ENCODE measurements around the gene C11orf24. TPM values are rescaled to one million over a fixed set of nuclear protein-coding genes. Genes with fewer than 3 reads are reported as not detected.

Gene C11orf24
- total RNA-seq, 1 donor from 2014 or later: 9.7 TPM

DNA sequence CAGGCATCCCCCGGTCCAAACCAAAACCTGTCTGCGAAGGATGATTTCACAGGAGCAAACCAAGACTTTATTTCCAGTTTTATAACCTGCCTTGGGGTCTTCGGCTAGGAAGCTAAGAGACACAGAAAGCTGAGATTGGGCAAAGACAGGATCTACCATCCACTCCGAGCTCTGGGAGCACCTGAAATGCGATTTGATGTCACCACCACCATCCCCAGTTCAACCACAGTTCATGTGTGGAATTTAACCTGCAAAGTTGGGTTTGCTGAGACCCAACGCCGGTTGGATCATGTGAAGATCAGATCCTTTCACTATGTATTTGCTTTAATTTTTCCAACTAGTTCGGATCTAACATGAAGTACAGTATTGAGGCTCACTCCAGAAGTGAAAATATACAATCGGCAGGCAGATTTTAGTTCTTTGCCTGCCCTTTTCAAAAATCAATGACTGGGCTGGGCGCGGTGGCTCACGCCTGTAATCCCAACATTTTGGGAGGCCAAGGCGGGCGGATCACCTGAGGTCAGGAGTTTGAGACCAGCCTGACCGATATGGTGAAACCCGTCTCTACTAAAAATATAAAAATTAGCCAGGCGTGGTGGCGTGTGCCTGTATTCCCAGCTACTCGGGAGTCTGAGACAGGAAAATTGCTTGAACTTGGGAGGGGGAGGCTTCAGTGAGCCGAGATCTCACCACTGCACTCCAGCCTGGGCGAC lies 1.4 kb upstream of the C11orf24 start:
- Mint-ChIP-seq H3K27ac (no peak overlapping the region), H3K36me3 (no peaks in the 10 kb centered on the region), H3K27me3 (ENCODE audit: insufficient read depth, low read depth) (no peaks in the 10 kb centered on the region), H3K4me1 (peaks cover 27% of the 10 kb centered on the region), H3K9me3 (no peaks in the 10 kb centered on the region), H3K4me3 (peak overlapping the region; percentile 99)
- Histone ChIP-seq H3K27me3 (no peaks in the 10 kb centered on the region), H3K79me2 (ENCODE audit: low read depth) (peaks cover 36% of the 10 kb centered on the region), H3K36me3 (no peaks in the 10 kb centered on the region), H3K4me1 (peaks cover 5% of the 10 kb centered on the region), H2AFZ (replicated peaks) (no peak overlapping the region), H3K27ac (no peak overlapping the region), H3K4me3 (peak overlapping the region; percentile 86), H3F3A (ENCODE audit: low read depth) (peaks cover 8% of the 10 kb centered on the region), H3K9me3 (ENCODE audit: low read depth) (no peaks in the 10 kb centered on the region), H3K4me2 (peak overlapping the region; percentile 96), H3K9ac (no peak overlapping the region), H4K20me1 (ENCODE audit: low read depth) (no peaks in the 10 kb centered on the region)
- DNase-seq (ENCODE audit: low spot score): no peak
- no peak for TF ChIP-seq CTCF (IDR thresholded peaks at IDR 0.05)
- TF ChIP-seq EZH2phosphoT487 (IDR thresholded peaks at IDR 0.05): no peak
- TF ChIP-seq EZH2 (IDR thresholded peaks at IDR 0.05): no peak

GRCh38 chr11:68271023-68271780 lies 571 bp downstream of the C11orf24 start:
- no peaks in the 10 kb centered on the region for H3K9me3 ChIP-seq (ENCODE audit: low read depth)
- H3K4me1 ChIP-seq: peaks cover 5% of the 10 kb centered on the region
- peak overlapping the region; percentile 96 for H3K4me2 ChIP-seq
- H3K79me2 ChIP-seq (ENCODE audit: low read depth): peaks cover 36% of the 10 kb centered on the region
- peak overlapping the region; percentile 55 for H3K27ac Mint-ChIP-seq
- TF ChIP-seq EZH2 (IDR thresholded peaks at IDR 0.05) (no peak), CTCF (IDR thresholded peaks at IDR 0.05) (peak; percentile 57), EZH2phosphoT487 (IDR thresholded peaks at IDR 0.05) (no peak)
- H3K9me3 Mint-ChIP-seq: no peaks in the 10 kb centered on the region
- peak; percentile 89 for DNase-seq (ENCODE audit: low spot score)
- peak overlapping the region; percentile 80 for H3K9ac ChIP-seq
- no peaks in the 10 kb centered on the region for H3K36me3 ChIP-seq
- H2AFZ ChIP-seq (replicated peaks): peak overlapping the region; percentile 73
- H3K4me1 Mint-ChIP-seq: peaks cover 27% of the 10 kb centered on the region
- H3K4me3 ChIP-seq: peak overlapping the region; percentile 86
- H4K20me1 ChIP-seq (ENCODE audit: low read depth): no peaks in the 10 kb centered on the region
- H3K27ac ChIP-seq: no peak overlapping the region
- H3F3A ChIP-seq (ENCODE audit: low read depth): peaks cover 8% of the 10 kb centered on the region
- no peaks in the 10 kb centered on the region for H3K27me3 ChIP-seq
- H3K27me3 Mint-ChIP-seq (ENCODE audit: insufficient read depth, low read depth): no peaks in the 10 kb centered on the region
- peak overlapping the region; percentile 99 for H3K4me3 Mint-ChIP-seq
- peaks cover 2% of the 10 kb centered on the region for H3K36me3 Mint-ChIP-seq

DNA sequence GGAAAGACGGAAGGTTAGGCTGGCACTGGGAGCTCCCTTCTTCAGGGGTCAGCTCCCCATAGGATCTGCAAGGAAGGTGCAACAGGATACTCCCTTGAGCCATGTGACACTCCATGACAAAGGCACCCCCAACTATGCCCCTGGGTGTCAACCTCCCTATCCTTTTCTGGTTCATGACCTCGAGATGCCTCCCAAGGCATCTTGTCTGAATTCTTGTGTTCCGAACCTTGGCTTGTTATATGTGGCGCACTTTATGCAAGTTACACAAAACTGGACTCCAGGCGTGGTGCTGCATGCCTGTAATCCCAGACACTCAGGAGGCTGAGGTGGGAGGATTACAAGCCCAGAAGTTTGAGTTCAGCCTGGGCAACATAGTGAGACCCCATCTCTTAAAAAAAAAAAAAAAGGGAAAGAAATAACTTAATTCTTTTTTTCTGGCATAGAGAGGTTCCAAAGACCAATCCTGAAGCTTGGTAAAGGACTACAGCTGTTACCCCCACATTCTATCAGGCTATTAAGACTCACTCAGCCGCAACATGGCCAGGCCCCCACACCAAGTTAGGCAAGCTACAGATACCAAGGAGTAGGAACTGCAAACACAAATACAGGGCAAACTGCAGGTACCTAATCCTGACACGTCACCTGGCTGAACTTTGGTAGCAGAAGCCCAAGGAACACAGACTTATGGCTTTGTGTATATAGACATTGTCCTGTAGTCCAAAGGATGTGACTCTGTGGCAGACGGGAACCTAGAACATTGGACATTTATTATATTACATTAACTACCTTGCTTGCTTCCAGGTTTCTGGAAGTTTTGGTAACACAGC lies 1.4 kb downstream of the C11orf24 start:
- Mint-ChIP-seq H3K4me3 (peak overlapping the region; percentile 99), H3K36me3 (peaks cover 2% of the 10 kb centered on the region), H3K27ac (no peak overlapping the region), H3K9me3 (no peaks in the 10 kb centered on the region), H3K27me3 (ENCODE audit: insufficient read depth, low read depth) (no peaks in the 10 kb centered on the region), H3K4me1 (peaks cover 27% of the 10 kb centered on the region)
- DNase-seq (ENCODE audit: low spot score): no peak
- TF ChIP-seq CTCF (IDR thresholded peaks at IDR 0.05): no peak
- Histone ChIP-seq H4K20me1 (ENCODE audit: low read depth) (no peaks in the 10 kb centered on the region), H3K9ac (no peak overlapping the region), H3K9me3 (ENCODE audit: low read depth) (no peaks in the 10 kb centered on the region), H3K4me3 (peak overlapping the region; percentile 86), H2AFZ (replicated peaks) (no peak overlapping the region), H3K4me2 (peak overlapping the region; percentile 96), H3K27ac (no peak overlapping the region), H3F3A (ENCODE audit: low read depth) (peaks cover 8% of the 10 kb centered on the region), H3K36me3 (no peaks in the 10 kb centered on the region), H3K27me3 (no peaks in the 10 kb centered on the region), H3K4me1 (peaks cover 5% of the 10 kb centered on the region), H3K79me2 (ENCODE audit: low read depth) (peaks cover 36% of the 10 kb centered on the region)

All from neural progenitor cell (in vitro differentiated cells).